Measurements from ENCODE around the gene CES2.
"Not testable (repeated sequence)": the region's sequence is repeated elsewhere in the genome, so short reads cannot be mapped to it uniquely, and the experiment has no call there.

Gene CES2

DNA sequence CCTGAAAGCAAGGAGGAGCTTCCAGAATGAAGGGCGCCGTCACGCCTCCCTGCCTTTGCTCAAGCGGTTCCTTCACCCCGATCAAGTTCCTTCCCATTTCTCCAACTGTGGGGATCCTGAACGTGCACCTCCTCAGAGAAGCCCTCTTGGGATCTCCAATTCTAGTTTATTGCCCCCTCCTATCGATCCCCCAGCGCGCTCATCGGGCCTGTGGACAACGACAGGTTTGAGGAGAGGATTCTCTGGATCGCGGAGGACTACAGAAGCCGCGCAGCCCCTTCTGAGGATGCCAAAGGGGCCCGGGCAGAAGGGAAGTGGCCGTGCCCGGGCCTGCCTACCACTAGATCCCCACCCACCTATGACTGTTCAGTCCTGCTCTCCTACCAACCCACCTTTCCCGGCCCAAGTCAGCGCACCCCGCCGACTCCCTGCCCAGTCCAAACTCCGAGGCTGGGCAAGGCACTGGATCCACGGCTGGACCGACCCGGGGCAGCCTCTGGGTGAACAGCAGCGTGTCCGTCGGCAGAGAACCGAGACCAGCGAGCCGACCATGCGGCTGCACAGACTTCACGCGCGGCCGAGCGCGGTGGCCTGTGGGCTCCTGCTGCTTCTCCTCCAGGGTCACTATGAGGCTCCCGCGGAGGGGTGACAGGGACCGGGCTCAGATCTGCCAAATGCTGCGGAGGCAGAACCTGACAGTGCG lies 13.0 kb downstream of the CES2 start:
- no peak overlapping the region for H3K4me3 ChIP-seq (ENCODE audit: low read length)
- DNase-seq (ENCODE audit: low read depth, low spot score), result no peak

DNA sequence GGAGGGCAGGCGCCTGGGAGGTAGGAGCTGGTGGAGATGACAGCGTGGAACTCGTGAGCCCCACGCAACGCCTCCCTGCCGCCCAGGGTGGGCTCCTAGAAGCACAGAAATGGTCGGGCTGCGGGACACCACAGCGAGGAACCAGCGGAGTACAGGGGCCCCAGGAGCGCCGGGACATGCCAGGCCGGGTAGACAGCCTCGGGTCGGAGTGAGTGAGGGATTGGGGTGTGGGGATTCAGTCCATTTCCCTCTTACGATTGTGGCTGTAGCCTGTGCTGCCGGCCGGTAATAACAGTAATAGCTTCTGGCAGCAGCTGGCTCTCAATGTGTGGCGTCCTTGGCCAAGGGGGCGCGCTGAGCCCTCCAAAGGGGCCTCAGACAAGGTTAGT lies 13.5 kb downstream of the CES2 start:
- DNase-seq (ENCODE audit: low read depth, low spot score), result no peak
- H3K4me3 ChIP-seq (ENCODE audit: low read length), result no peak overlapping the region

DNA sequence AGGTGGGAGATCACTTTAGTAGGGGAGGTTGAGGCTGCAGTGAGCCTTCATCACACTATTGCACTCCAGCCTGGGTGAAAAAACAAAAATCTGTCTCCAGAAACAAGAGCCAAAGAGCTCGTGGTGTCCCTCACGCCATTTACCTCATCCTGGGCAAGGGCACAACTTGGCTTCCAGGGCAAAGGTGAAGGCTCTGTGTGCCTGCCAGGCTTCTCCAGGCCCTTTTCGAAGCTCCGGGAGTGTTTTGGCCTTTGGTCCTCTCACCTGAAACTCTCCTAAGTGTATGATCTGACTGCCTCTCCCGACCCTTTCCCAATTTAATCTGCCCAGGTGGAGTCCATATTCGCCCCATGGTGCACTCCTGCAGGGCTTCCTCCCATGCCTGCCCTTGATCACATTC lies 14.2 kb downstream of the CES2 start:
- DNase-seq (ENCODE audit: low read depth, low spot score), result no peak
- no peak overlapping the region for H3K4me3 ChIP-seq (ENCODE audit: low read length)

DNA sequence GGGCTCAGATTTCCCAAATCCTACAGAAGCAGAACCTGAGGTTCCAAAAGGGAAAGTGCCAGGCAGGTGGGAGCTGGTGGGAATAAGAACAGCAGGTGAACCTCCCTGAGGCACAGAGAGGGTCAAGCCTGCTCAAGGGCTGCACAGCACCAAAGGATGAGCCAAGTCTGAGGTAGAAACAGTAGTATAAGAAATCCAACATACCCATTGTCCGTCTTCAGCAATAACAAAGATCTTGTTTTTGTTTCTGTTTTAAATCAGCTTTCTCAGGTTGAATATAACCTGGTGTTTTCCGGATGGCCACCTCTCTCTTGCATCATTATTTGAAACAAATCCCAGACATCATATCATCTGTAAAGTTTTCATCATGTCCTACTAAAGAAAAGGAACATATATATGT lies 15.1 kb downstream of the CES2 start:
- H3K4me3 ChIP-seq (ENCODE audit: low read length), result no peak overlapping the region
- DNase-seq (ENCODE audit: low read depth, low spot score), result no peak

DNA sequence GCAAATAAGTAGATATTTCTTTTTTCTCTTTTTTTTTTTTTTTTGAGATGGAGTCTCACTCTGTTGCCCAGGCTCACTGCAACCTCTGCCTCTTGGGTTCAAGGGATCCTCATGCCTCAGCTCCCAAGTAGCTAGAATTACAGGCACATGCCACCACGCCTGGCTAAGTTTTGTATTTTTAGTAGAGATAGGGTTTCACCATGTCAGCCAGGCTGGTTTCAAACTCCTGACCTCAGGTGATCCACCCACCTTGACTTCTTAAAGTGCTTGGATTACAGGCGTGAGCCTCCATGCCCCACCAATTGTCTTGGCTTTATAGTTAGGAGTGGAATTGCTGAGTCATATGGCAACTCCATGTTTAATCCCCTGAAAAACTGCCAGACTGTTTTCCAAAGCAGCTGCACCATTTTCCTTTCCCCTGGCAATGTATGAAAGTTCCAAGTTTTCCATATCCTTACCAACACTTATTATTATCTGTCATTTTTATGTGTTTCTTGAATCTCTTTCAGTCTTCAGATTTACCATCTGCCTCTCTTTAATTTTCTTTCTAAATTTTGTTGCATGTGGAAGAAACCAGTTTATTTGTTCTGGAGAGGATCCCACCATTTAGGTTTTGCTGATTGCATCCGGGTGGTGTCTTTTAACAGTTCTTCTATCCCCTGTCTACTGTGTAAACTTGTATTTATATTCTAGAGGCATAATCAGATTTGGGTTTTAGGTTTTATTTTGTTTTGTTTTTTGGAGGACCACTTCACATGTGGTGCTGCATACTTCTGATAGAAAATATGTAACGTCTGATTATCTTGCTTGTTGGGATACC lies 15.9 kb downstream of the CES2 start:
- no peak for DNase-seq (ENCODE audit: low read depth, low spot score)
- H3K4me3 ChIP-seq (ENCODE audit: low read length), result no peak overlapping the region

DNA sequence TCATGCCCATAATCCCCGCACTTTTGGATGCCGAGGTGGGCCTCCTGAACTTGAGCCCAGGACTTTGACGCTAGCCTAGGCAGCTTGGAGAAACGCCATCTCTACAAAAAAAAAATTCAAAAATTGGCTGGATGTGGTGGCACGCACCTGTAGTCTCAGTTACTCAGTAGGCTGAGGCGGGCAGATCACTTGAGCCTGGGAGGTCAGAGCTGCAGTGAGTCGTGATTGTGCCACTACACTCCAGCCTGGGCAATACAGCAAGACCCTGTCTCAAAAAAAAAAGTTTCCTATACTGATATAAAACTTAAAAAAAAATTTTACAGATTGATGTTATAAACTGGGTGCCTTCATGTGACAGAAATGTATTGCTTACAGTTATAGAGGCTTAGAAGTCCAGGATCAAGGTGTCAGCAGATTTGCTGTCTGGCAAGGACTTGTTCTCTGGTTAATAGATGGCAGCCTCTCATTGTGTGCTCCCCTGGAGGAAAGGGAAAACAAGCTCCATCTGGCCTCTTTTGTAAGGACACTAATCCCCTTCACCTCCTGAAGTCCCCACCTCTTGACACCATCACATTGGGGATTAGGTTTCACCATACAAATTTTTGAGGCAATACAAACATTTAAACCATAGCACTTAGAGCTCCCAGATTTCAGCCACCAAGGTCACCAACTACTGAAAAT lies 17.3 kb downstream of the CES2 start:
- no peak overlapping the region for H3K4me3 ChIP-seq (ENCODE audit: low read length)
- no peak for DNase-seq (ENCODE audit: low read depth, low spot score)

DNA sequence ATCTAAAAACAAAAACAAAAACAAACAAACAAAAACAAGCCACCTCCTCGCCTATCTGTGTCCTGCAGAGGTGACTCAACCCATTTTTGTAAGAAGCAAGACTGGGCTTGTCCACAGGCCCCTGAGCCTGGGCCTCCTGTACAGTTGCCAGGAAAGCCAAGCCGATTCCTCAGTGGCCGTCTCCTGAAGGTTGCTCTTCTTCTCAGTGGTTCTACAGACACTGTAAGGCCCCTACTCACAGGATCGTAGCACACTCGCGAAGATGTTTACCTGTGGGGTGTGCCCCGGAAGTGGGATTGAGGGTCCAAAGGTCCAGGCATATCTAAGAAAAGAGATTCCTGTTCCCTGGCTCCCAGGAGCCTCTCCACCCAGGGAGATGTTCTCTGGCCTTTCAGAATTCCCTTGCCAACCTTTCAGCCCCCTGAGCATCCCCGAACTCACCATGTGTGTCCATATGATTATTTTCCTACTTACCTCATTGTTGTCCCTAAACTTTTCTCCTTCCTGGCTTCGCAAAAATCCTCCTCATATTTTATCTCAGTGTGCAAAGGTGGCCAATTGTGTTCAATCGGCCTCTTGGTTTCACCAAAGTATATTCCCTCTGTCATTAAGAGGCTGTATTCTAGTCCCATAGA lies 18.3 kb downstream of the CES2 start:
- no peak overlapping the region for H3K4me3 ChIP-seq (ENCODE audit: low read length)
- DNase-seq (ENCODE audit: low read depth, low spot score), result no peak

DNA sequence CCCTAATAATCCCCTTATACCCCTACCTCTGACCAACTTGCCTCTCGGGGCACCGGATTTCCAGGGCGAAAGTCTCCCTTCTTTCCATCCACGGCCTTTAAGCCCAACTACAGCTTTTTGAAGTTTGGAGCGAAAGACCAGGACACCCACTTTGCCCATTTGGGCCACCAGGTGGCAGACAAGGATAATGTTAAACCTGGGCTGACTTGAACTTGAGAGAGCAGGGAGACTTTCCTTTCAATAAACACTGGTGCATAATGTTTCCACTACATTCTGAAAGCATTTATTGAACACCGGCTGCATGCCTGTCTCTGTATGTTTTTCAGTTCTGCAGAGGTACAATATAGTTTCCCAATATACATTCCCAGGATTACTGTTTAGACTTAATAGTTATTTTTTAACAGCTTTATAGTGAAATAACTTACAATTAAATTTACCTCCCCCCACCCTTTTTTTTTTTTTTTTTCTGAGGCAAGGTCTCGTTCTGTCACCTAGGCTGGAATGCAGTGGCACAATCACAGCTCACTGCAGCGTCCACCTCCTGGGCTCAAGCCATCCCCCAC lies 18.9 kb downstream of the CES2 start:
- no peak overlapping the region for H3K4me3 ChIP-seq (ENCODE audit: low read length)
- DNase-seq (ENCODE audit: low read depth, low spot score), result peak; percentile 75

DNA sequence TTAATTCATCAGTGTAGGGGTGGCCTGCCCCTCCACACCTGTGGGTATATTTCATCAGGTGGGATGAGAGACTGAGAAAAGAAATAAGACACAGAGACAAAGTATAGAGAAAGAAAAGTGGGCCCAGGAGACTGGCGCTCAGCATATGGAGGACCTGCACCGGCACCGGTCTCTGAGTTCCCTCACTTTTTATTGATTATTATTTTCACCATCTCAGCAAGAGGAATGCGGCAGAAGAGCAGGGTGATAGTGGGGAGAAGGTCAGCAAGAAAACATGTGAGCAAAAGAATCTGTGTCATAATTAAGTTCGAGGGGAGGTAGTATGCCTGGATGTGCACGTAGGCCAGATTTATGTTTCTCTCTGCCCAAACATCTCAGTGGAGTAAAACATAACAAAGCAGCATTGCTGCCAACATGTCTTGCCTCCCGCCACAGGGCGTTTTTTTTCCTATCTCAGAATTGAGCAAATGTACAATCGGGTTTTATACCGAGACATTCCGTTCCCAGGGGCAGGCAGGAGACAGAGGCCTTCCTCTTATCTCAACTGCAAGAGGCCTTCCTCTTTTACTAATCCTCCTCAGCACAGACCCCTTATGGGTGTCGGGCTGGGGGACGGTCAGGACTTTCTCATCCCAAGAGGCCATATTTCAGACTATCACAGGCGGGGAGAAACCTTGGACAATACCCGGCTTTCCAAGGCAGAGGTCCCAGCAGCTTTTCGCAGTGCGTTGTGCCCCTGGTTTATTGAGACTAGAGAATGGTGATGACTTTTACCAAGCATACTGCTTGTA lies 20.2 kb downstream of the CES2 start:
- DNase-seq (ENCODE audit: low read depth, low spot score); H3K4me3 ChIP-seq (ENCODE audit: low read length): not testable (repeated sequence)

DNA sequence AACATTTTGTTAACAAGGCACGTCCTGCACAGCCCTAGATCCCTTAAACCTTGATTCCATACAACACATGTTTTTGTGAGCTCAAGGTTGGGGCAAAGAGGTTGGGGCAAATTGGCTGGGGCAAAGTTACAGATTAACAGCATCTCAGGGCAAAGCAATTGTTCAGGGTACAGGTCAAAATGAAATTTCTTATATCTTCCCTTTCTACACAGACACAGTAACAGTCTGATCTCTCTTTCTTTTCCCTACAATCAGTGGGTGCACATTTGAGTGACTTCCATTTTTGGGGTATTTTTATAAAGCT lies 20.8 kb downstream of the CES2 start:
- DNase-seq (ENCODE audit: low read depth, low spot score); H3K4me3 ChIP-seq (ENCODE audit: low read length): not testable (repeated sequence)

DNA sequence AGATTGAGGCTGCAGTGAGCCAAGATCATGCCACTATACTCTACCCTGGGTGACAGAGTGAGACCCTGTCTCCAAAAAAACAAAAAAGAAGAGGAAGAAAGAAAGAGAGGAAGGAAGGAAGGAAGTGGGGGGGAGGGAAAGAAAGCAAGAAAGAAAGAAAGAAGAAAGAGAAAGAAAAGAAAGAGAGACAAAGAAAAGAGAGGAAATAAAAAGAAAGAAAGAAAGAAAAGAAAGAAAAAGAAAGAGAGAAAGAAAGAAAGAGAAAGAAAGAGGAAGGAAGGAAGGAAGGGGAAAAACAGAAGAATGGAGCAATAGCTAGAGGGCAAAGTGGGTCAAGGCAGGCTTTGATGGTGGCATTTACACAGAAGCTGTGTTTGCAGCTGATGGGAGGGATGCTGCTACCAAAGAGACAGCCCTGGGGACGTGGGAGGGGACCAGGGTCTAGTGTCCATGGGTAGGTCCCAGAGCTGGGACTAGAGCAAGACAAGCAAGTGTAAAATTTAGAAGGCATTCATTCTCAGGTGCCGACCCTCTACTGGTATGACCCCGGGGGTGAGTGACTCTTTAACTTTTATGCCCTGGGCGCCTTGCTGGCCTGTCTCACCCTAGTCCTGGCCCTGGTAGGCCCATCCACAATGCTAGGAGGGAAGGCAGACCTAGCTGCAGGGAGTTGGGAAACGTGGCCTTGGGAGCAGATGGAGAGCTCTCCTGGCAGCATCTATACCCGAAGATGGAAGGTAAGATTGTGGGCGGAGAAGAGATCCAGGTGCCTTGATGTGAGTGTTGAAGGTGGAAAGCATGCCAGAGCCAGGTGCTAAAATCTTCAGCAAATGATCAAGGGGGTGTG lies 23.8 kb downstream of the CES2 start:
- no peak for DNase-seq (ENCODE audit: low read depth, low spot score)
- no peak overlapping the region for H3K4me3 ChIP-seq (ENCODE audit: low read length)

DNA sequence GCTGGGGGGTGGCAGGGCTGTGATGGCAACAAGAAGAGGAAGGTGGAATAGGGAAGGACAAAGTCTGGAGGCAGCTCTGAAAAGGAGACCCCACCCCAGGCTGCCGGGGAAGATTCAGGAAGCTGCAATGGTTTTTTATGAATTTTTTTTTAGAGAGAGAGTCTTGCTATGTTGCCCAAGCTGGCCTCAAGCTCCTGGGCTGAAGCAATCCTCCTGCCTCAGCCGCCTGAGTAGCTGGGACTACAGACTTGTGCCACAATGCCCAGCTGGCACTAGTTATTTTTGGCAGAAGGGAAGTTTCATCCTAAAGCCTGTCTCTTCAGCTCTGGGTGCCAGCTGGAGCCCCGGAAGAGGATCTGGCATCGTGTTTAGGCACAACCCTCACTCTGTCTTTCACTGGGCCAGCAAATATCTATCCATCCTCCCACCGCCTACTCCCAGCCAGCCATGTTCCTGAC lies 24.4 kb downstream of the CES2 start:
- H3K4me3 ChIP-seq (ENCODE audit: low read length), result no peak overlapping the region
- DNase-seq (ENCODE audit: low read depth, low spot score), result no peak

DNA sequence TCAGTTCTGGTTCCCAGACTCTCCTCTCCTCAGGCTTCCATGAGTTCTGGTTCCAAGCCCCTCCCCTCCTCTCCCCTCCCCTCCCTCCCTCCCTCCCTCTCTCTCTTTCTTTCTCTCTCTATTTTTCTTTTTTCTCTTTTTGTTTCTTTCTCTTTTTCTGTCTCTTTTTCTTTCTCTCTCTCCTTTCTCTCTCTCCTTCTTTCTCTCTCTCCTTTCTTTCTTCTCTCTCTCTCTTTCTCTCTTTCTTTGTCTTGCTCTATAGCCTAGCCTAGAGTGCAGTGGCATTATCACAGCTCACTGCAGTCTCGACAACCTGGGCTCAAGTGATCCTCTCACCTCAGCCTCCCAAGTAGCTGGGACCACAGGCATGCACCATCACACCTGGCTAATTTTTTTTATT lies 25.0 kb downstream of the CES2 start:
- DNase-seq (ENCODE audit: low read depth, low spot score), result no peak
- H3K4me3 ChIP-seq (ENCODE audit: low read length), result no peak overlapping the region

DNA sequence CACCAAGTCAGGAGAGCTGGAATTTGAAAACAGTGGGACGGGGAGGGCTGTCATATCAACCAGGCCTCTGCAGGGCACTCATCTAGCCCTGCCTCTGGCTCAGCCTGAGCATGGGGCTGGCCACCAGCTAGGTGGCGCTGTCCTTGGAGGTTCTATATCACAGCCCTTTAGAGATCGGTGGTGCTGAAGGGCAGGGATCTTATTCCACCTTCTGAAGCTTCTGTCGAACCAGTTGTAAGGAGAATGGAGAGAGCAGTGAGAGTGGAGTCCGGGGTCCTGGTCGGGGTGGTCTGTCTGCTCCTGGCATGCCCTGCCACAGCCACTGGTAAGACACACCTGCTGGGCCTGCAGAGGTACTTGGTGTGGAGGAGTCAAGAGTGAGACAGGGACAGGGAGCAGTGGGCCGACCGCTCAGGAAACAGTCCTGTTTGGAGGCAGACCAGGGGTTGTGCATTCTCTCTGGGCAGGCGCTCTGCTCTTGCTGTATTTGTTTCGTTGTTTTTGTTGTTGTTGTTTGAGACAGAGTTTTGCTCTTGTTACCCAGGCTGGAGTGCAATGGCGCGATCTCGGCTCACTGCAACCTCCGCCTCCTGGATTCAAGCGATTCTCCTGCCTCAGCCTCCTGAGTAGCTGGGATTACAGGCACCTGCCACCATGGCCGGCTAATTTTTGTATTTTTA lies 25.9 kb downstream of the CES2 start, which contains the start of gene CES3:
Gene CES3, plus strand, starts transcription at position 202 of the 680 bp plus-strand sequence. Its CDS starts 42 bp downstream, at position 244.
- peak; percentile 83 for DNase-seq (ENCODE audit: low read depth, low spot score)
- peak within 1 kb of the TSS; percentile 82 for H3K4me3 ChIP-seq (ENCODE audit: low read length)

DNA sequence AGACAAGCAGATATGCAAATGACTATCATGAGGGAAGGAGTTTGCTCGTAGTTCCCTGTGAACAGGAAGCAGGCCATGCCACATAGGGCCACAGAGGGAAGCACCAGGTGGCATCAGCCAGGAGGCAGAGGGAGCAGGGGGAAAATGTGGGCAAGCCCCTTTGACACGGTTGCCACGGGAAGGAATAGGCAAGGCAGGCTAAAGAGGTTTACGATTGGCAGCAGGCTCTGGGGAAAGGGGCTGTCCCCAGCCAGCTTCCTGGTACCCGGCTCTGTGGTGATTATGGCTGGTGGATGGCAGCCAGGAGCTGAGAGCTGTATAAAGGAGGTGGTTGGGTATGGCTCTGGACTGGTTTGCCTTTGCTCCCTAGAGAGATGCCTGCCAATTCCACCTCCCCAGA lies 26.6 kb downstream of the CES2 start:
- DNase-seq (ENCODE audit: low read depth, low spot score), result peak; percentile 26

DNA sequence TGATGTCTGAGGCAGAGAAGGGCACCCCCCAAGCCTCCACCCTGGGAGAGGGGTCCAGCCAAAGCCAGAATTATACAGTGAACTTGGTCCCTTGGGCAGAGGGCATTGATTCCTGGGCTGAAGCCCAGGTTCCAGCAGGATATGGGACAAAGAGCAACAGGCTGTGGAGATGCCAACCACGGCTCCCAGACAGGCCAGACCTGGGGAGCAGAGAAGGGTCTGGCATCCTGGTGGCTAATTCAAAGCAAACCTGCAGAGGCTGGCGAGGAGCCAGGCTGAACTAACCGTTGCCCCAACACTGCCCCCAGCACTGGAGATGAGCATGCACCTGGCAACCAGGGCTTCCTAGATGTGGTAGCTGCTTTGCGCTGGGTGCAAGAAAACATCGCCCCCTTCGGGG lies 28.7 kb downstream of the CES2 start:
- no peak for DNase-seq (ENCODE audit: low read depth, low spot score)
- no peak overlapping the region for H3K4me3 ChIP-seq (ENCODE audit: low read length)

More for the DNA sequence above, 26.6 kb downstream of the CES2 start:
- H3K4me3 ChIP-seq (ENCODE audit: low read length), result peak overlapping the region; percentile 82

DNA sequence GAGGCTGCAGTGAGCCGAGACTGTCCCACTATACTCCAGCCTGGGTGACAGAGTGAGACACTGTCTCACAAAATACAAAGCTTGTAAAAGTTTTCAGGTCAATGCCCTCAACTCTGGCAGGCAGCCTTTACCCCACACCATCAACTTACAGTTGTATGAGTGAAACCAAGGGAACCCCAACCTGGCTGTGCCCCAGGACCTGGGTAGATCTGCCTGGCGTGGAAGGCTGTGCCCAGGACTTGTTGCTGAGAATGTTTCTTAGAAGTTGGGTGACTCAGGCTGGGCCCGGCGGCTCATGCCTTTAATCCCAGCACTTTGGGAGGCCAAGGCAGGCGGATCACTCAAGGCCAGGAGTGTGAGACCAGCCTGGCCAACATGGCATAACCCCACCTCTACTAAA lies 33.5 kb downstream of the CES2 start:
- no peak overlapping the region for H3K4me3 ChIP-seq (ENCODE audit: low read length)
- DNase-seq (ENCODE audit: low read depth, low spot score), result no peak

All from Jurkat, Clone E6-1 (cell line).